Stimulated activated CD4-positive, alpha-beta T cell treated with anti-CD3 and anti-CD28 coated beads, Interleukin-12 subunit alpha, Interleukin-12 subunit beta, amount 100 ng/mL, for 48 hours (primary cell): Measurements from ENCODE around the gene PAK6.

Experiments
- DNase-seq, 3 donors: peaks; one replicate each; pipeline ENCODE4 v3.0.0-alpha.2; 2020; ENCODE audit warnings: low read depth in 2 of 3, low spot score in 1 of 3

Gene PAK6

GRCh38 chr15:40290918-40291574 is 52.2 kb downstream of the PAK6 start:
- no peak for DNase-seq

DNA sequence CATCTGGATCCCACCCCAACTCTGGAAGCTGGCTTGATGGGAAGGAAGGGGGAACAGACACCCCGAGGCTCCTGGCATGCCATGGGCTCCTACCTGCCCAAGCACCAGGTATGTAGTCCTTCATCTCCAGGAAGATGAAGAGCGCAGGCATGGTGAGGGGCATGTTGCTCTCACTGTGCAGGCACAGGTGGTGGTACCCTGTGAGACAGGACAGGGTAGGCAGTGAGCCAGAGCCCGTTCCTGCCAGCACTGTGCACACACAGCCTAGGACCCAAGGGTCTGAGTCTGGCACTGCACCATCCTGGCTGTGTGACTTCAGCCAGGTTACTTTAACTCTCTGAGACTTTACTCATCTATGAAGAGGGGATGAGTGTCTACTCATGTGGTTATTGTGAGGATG is 53.4 kb downstream of the PAK6 start:
- no peak for DNase-seq

DNA sequence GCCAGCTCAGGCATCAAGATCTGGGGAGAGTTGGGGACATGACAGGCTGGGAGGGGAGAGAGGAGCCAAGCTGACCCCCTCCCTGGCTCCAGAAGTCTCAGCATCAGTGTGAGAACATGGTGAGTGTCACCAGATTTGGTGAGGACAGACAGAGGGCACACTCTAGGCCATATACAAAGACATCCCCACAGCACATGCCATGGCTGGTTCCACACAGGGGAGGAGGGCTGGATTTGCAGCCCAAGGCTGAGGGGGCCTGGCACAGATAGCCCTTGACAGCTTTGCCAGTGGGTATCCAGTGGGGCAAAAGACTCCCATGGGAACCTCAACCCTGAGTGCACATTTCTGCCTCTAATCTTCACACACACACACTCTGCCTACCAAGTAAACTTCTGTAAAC is 54.1 kb downstream of the PAK6 start:
- no peak for DNase-seq

GRCh38 chr15:40293905-40294895 is 55.3 kb downstream of the PAK6 start:
- DNase-seq = no peak

GRCh38 chr15:40295297-40295696 is 56.4 kb downstream of the PAK6 start:
- DNase-seq = no peak

DNA sequence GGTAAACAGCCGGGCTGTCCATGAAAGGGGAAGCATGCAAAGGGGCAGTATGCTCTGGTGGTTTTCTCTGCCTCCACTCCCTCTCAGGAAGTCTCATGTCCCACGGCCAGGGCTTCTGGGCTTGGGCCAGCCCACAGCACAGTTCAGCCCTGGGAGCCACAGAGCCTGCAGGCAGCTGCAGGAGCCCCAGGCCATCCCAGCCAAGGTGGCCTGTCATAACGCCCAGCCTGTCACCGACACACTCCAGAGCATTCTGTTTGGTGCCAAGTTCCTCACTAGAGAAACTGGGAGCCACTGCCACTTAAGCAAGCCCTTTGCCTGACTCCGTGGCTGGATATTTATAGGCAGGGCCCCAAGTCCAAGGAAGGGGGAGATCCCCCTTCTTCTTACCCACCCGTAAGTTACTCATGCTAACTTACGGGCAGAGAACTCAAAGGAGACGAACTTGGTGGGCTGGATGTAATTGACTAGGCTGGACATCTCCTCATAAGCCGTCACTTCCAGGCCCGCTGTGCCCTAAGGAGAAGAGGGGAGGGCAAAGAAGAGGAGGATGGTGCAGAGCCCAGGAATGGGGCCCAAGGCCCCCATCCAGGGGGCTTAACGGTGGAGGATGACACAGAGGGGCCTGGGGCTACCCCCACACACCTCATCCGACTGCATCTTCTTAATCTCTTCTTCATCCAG is 57.2 kb downstream of the PAK6 start:
- DNase-seq = no peak

DNA sequence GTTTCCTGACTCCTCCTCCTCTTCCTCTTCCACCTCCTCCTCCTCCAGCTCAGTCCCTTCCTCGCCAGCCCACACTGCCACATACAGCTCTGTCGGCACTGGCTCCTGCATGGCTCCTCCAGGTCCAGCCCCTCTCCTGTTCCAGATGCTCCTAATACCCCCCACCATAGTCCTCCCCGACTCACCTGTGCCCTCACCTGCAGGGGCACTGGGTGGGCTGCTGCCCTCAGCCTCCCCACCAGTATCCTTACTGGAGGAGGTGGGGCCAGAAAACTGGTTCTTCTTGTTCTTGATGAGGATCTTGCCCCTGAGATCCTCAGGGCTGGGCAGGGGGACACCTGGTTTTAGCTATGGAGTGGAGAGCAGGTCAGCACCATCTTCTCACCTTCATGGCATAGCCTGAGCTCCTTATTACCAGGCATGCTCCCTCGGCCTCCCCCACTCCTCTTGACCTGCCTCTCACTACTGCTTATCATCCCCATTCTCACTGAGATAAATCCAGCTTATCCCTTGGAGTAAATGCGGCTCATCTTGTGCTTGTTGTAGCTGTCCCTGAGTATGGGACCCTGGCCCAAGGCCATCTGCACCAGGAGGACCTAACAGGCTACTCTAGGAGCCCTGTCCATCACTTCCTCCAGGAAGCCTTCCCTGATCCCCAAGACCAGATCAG is 57.8 kb downstream of the PAK6 start:
- DNase-seq = no peak

- DNase-seq = no peak
Measured at GRCh38 chr15:40297356-40297755, 58.5 kb downstream of the PAK6 start.

DNA sequence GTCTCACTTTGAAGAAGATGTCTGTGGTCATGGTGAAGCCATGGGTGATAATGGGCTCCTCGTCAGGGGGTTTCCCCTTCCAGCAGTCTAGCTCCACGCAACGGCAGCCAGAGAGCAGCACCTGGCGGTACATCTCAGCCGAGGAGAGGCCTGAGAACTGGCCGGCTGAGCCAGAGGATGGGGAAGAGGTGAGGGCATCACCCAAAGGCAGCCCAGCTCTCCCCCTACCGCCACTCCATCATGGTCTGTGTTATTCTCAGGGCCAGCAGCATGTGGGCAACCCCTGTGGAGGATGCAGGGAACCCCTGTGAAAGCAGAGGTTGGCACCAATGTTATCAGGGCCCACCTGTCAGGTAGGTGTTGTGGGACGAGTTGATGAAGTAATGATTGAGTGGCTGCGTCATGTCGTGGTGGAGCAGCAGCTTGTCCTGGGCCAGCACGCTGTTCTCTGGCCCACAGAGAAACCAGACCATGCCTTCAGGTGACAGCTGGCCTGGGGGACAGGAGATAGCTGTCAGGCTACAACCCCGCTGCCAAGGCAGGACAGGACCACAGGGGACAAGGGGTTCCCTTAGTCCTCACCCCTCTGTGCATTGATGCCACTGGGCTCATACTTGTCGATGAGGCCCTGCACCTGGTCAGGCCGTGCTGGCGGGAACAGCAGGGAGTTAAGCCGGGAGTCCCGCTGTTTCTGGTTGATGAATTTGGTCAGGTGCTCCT is 59.5 kb downstream of the PAK6 start:
- no peak for DNase-seq

GRCh38 chr15:40300367-40300766 is 61.5 kb downstream of the PAK6 start:
- no peak for DNase-seq

DNA sequence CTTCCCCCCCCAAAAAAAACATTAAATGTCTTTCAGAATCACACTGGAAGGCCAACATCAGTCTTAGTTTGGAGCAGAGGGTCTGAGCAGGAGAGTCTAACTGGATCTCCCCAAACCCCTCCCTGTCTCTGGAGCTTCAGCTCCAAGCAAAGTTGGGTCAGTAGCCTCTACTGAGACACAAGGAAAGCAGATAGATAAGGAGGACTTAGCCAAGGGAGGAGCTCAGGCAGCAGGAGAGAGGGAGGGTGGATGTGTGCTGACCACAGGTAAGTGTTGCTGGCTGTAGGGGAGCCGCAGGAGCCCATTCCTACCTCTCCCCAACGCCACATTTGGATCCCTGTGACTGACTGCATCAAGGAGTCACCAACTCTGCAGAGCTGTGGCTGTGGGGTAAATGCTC is 61.9 kb downstream of the PAK6 start:
- DNase-seq = no peak

- DNase-seq = no peak
Measured at GRCh38 chr15:40301467-40302179, 62.8 kb downstream of the PAK6 start.

DNA sequence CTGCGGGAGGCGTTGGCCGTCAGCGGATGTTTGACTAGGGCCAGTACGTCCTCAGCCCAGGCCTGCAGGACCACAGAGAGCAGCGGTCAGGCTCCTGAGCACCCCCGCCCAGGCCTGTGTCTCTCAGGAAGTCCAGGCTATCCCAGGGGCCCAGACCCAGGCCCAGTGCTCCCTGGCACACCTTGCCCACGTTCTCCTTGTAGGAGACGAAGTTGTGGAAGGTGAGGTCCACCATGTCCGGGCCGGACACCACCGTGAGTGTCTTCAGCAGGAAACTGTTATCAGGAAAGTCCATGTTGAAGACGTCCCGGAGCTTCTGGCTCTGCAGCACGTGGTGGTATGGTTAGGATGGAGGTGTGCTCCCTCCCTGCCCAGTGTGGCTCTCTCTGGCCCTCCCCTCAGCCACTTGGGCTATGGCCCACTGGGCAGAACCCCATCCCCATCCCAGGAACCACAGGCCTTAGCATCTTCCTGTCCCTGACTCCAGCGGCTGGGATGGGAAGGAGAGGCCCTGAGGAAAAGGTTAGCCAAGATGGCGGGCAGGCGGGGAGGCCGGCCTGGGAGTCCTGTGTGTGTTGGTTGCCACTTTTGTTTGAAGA is 63.5 kb downstream of the PAK6 start:
- no peak for DNase-seq

DNA sequence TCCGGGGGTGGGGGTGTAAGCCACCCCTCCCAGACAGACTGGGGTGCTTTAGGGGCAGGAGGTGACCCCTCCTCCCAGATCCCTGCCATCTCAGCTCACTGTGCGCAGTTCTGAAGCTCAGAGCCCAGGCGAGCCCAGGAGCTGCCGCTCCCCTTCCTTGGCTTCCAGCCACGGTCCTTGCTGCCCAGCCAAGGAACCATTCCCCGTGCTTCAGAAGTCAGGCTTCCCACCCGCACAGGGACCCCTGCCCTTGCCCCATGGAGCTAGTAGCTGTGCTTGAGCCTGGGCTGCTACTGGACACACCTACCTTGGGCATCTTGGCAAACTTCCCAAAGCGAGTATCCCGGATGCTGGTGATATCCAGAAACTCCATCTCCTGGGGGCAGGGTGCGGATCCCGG is 64.1 kb downstream of the PAK6 start:
- DNase-seq = no peak

DNA sequence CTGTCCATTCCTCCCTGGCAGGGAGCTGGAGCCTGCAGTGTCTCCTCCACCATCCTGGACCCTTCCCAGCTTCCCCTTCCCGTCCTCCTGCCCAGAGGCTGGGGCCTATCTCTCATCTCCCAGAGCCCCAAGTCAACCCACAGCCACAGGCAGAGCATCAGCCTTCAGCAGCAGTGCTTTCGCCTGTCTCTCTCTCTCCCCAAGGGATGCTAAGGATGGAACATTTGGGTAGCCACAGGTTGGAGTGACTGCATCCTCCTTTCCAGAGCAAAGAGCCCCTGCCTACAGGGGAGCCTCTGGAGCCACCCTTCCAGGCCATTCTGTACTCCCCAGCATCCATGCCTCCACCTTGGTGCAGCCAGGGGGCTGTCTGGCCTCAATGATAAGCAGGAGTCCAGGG is 64.7 kb downstream of the PAK6 start:
- no peak for DNase-seq

DNA sequence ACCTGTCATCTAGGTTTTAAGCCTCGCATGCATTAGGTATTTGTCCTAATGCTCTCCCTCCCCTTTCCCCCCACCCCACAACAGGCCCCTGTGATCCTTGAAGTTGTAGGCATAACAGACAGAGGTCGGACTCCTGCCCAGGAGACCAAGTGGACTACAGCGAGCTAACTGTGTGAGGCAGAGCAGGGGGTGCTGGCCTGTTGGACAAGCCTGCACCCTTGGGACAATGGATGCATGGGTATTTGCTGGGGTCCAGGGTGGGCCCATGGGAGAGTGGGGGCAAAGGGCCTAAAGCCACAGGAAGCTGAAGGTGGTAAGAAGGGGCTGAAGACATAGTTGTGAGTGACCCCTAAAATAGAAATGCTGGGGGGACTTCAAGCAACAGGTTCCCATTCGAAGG is 66.4 kb downstream of the PAK6 start:
- no peak for DNase-seq

DNA sequence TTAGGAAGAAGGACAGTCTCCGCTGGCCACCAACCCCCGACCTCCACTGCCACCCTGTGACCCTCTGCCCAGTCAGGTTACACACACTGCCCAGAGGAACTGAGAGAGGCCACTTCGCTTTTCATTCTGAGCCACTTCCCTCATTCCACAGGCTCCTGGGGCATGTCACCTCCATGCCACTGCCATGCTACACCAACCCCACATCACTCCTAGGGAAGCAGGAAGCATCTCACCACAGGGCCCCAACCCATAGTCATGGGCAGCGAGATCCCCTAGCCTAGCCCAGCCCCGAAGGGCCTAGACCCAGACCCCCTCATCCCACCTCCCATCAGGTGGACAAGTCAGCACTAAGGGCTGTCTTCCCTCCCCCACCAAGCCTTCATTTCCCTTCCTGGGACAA is 67.5 kb downstream of the PAK6 start:
- DNase-seq = no peak

DNA sequence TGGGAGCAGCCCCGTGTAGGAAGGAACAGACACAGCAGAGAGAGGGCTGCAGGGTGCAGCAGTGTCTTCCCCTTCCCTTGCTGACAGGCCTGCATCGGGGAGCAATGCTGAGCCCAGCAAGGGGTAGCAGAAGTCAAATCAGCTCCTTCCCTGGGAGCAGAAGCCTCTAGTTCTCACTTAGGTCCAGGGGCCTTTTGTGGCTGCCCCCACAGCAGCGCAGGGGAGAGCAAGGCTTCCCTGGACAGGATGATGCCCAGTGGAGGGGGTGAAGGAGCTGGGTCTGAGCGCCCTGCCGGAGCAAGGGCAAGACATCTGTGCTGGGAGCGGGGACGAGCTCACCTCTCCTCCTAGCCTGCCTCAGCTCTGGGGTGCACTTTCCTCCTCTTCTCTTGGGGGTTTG is 68.0 kb downstream of the PAK6 start:
- no peak for DNase-seq

- peak; percentile 50 to 58 (median 55) for DNase-seq
Measured at GRCh38 chr15:40307421-40308211, 68.8 kb downstream of the PAK6 start, which contains the start of gene PLCB2. Gene PLCB2, minus strand, starts transcription at chr15:40307935. Its CDS starts 263 bp downstream, at chr15:40307672.
